Breast epithelium (tissue), 3 donors: ENCODE results near the gene LGALS3BP.

Experiments used
- CTCF ChIP-seq, 3 donors: fragments of 450-650 bp; IDR thresholded peaks; one replicate each; pipeline ENCODE4 v1.5.1; 2016 to 2017; ENCODE audit warnings: antibody characterized with exemption in 3 of 3, mild to moderate bottlenecking in 3 of 3, moderate library complexity in 3 of 3
- POLR2A ChIP-seq: fragments of 450-650 bp; IDR thresholded peaks from one replicate; pipeline ENCODE4 v1.6.1; 2016; ENCODE audit warnings: antibody characterized with exemption, mild to moderate bottlenecking, moderate library complexity
- POLR2AphosphoS5 ChIP-seq, 3 donors: sonication (generic); formaldehyde crosslinking; IDR thresholded peaks; one replicate each; pipeline ENCODE4 v1.6.1; 2017; ENCODE audit warnings: antibody characterized with exemption in 3 of 3

- TF ChIP-seq CTCF (IDR thresholded peaks at IDR 0.05) = no peak
- no peak for TF ChIP-seq POLR2AphosphoS5 (IDR thresholded peaks at IDR 0.05)
- TF ChIP-seq POLR2A = no peak
Measured at GRCh38 chr17:78980624-78980972, 875 bp upstream of the LGALS3BP start.
